ENCODE data around the gene COL3A1. TPM values are rescaled to one million over a fixed set of nuclear protein-coding genes. Genes with fewer than 3 reads are reported as not detected.

Gene COL3A1
- total and polyA plus RNA-seq, 10 donors: 24.9 to 397 (median 153) TPM

DNA sequence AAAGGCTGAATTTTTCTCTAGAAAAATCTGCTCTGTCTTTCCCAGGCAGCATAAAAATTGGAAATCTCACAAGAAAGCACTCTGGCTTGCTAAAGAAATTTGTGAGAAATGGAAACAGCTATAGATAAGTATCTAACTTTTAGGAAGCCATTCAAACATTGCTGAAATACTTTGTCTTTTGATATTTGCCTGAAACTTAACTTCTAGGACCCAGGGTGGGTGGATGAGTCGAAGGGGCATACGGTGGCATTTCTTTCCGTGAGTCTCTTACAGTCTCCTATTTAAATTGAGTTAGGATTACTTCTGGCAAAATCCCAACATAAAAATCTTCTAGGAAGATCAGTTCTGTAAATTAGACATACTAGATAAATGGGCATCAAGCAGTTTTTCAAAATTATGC, 532 bp upstream of the COL3A1 start:
- intact Hi-C loops (cut with DNase I; ENCODE audit: low total_unique reads): no loop called here

DNA sequence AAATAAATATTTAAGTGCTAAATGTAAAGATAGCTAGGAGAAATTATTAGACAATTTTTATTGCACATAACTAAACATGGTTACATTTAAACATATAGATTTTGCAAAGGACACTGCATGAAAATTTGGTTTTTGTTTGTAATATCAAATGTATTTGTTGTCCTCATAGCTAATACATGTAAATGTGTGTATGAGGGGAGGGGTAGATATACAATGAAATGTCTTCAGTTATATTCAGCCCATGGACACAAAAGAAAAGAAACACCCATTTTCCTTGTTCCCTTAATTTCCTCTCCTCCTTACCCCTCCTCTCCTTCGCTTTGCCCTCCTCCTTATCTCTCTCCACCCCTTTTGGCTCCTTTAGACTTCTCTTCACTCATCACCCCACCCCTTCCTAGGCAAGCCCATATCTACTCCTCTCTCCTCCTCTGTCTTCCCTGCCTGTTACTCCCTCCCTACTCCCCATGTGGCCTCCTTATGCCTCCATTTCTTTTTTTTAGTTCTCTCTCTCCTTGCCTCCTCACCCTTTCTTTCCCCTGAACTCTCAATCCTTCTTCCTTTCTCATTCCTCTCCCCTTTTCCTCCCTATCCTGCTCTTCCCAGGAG, 1.4 kb downstream of the COL3A1 start:
- Histone ChIP-seq H3K9me3 (no peaks in the 10 kb centered on the region), H3K27ac (peak overlapping the region in 7 of 8 donors; percentile 57 to 72 (median 67)), H3K36me3 (no peaks in the 10 kb centered on the region), H3K27me3 (replicated peaks in 1 of 7) (no peaks in the 10 kb centered on the region), H3K4me1 (no peaks in the 10 kb centered on the region), H3K4me3 (peak overlapping the region; percentile 19 to 57 (median 27))
- peak in 1 of 3 donors; percentile 50 for TF ChIP-seq POLR2AphosphoS5 (IDR thresholded peaks at IDR 0.05)
- TF ChIP-seq, protein P1, sequence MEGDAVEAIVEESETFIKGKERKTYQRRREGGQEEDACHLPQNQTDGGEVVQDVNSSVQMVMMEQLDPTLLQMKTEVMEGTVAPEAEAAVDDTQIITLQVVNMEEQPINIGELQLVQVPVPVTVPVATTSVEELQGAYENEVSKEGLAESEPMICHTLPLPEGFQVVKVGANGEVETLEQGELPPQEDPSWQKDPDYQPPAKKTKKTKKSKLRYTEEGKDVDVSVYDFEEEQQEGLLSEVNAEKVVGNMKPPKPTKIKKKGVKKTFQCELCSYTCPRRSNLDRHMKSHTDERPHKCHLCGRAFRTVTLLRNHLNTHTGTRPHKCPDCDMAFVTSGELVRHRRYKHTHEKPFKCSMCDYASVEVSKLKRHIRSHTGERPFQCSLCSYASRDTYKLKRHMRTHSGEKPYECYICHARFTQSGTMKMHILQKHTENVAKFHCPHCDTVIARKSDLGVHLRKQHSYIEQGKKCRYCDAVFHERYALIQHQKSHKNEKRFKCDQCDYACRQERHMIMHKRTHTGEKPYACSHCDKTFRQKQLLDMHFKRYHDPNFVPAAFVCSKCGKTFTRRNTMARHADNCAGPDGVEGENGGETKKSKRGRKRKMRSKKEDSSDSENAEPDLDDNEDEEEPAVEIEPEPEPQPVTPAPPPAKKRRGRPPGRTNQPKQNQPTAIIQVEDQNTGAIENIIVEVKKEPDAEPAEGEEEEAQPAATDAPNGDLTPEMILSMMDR (IDR thresholded peaks at IDR 0.05 in 8 of 11, conservative IDR thresholded peaks at IDR 0.05 in 3 of 11): no peak
- no peak for TF ChIP-seq POLR2A (IDR thresholded peaks at IDR 0.05)
- no peak for DNase-seq
- intact Hi-C loops (cut with DNase I; ENCODE audit: low total_unique reads): no loop called here
- 50 to 68% (median 64%) methylated on average over 1 of the region's 1 CpG for WGBS, 5 donors

More for the DNA sequence above, 532 bp upstream of the COL3A1 start:
- Histone ChIP-seq H3K9me3 (no peaks in the 10 kb centered on the region), H3K4me3 (peak overlapping the region in 3 of 8 donors; percentile 31 to 57 (median 36)), H3K4me1 (no peaks in the 10 kb centered on the region), H3K27ac (peak overlapping the region in 5 of 8 donors; percentile 5 to 70 (median 67)), H3K27me3 (replicated peaks in 1 of 7) (no peaks in the 10 kb centered on the region), H3K36me3 (no peaks in the 10 kb centered on the region)
- TF ChIP-seq POLR2AphosphoS5 (IDR thresholded peaks at IDR 0.05) (no peak), POLR2A (IDR thresholded peaks at IDR 0.05) (no peak)
- TF ChIP-seq, protein P1 (IDR thresholded peaks at IDR 0.05 in 8 of 11, conservative IDR thresholded peaks at IDR 0.05 in 3 of 11): no peak
- WGBS, 5 donors: 70 to 89% (median 83%) methylated on average over 3 of the region's 3 CpGs
- DNase-seq: no peak

DNA sequence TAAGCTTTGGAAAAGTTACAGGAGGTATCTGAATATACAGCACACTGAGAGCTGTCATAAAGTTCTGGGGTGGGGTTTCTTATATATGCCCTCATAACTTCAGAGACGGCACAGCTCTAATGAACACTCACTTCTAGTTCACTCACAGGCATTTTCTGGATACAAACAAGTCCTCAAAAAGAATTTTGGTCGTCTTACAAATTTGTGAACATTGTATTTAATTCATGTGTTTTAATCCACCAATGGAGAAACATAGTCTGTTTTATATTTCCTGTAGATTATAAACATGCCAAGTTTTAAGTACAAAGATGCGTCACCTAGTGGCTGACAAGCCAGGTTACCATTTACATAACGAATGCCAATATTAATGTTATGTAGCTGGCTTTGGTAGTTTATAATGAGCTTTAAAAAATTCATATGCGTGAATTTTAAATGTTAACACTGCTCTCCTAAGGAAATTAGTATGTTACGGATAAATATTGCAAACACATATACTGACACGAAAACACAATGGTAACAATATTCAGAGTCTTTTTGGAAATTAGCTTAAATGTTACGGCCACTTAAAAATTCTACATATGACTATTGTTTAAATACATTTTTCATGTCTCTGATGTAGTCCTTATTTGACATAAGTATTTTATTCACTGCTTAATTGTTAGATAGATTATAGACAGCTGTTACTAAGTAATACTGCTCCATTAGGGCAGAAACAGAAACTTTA, 2.5 kb downstream of the COL3A1 start:
- Histone ChIP-seq H3K9me3 (no peaks in the 10 kb centered on the region), H3K27ac (peak overlapping the region in 7 of 8 donors; percentile 23 to 72 (median 58)), H3K27me3 (replicated peaks in 1 of 7) (no peaks in the 10 kb centered on the region), H3K4me3 (peak overlapping the region in 7 of 8 donors; percentile 0 to 57 (median 30)), H3K4me1 (no peaks in the 10 kb centered on the region), H3K36me3 (no peaks in the 10 kb centered on the region)
- intact Hi-C loops (cut with DNase I; ENCODE audit: low total_unique reads): no loop called here
- 69 to 82% (median 75%) methylated on average over 8 of the region's 8 CpGs for WGBS, 5 donors
- no peak for DNase-seq
- TF ChIP-seq, protein P1 (IDR thresholded peaks at IDR 0.05 in 8 of 11, conservative IDR thresholded peaks at IDR 0.05 in 3 of 11): peak in 4 of 11 experiments; percentile 5 to 14 (median 12)
- no peak for TF ChIP-seq POLR2A (IDR thresholded peaks at IDR 0.05)

DNA sequence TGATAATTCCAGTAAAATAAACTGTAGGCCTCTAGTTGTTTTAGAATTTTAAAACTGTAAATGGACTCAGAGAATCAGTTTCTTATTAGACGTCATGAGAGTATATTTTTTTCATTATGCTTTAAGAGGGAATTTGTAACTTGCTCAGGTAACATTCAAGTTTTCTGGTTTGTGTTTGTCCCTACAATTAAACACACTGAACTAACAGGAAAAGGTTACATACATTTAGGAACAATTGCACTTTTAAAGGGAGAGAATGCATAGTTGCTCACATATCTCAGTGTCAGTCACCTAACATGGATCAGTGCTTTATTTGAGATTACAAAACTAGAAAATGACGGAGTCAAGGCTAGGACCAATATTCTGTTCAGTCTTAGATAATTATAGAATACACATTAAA, 3.1 kb downstream of the COL3A1 start:
- peak overlapping the region in 5 of 8 donors; percentile 0 to 57 (median 30) for H3K4me3 ChIP-seq
- no peak for TF ChIP-seq POLR2A (IDR thresholded peaks at IDR 0.05)
- TF ChIP-seq, protein P1 (IDR thresholded peaks at IDR 0.05 in 8 of 11, conservative IDR thresholded peaks at IDR 0.05 in 3 of 11): no peak
- TF ChIP-seq POLR2AphosphoS5 (IDR thresholded peaks at IDR 0.05): no peak
- H3K36me3 ChIP-seq: no peaks in the 10 kb centered on the region
- 63 to 87% (median 75%) methylated on average over 2 of the region's 2 CpGs for WGBS, 5 donors
- H3K4me1 ChIP-seq: no peaks in the 10 kb centered on the region
- H3K27me3 ChIP-seq (replicated peaks in 1 of 7): no peaks in the 10 kb centered on the region
- no peaks in the 10 kb centered on the region for H3K9me3 ChIP-seq
- H3K27ac ChIP-seq: peak overlapping the region in 6 of 8 donors; percentile 23 to 72 (median 62)
- DNase-seq: no peak
- intact Hi-C loops (cut with DNase I; ENCODE audit: low total_unique reads): no loop called here
